ENCODE results near the gene TAS2R42.

GRCh38 chr12:11147420-11147819 lies 39.3 kb downstream of the TAS2R42 start:
- TF ChIP-seq CTCF (conservative IDR thresholded peaks at IDR 0.05; ENCODE audit: low read length) (no peak), EZH2phosphoT487 (IDR thresholded peaks at IDR 0.05; ENCODE audit: borderline replicate concordance, low read depth, low read length) (no peak)

Data from OCI-LY7 (cell line).